Measurements from ENCODE around the gene KIF9. TPM values are rescaled to one million over a fixed set of nuclear protein-coding genes. Genes with fewer than 3 reads are reported as not detected.

KIF9 gene
- total RNA-seq, 4 donors from 2014 or later, result 1.7 to 8.6 (median 6.6) TPM

DNA sequence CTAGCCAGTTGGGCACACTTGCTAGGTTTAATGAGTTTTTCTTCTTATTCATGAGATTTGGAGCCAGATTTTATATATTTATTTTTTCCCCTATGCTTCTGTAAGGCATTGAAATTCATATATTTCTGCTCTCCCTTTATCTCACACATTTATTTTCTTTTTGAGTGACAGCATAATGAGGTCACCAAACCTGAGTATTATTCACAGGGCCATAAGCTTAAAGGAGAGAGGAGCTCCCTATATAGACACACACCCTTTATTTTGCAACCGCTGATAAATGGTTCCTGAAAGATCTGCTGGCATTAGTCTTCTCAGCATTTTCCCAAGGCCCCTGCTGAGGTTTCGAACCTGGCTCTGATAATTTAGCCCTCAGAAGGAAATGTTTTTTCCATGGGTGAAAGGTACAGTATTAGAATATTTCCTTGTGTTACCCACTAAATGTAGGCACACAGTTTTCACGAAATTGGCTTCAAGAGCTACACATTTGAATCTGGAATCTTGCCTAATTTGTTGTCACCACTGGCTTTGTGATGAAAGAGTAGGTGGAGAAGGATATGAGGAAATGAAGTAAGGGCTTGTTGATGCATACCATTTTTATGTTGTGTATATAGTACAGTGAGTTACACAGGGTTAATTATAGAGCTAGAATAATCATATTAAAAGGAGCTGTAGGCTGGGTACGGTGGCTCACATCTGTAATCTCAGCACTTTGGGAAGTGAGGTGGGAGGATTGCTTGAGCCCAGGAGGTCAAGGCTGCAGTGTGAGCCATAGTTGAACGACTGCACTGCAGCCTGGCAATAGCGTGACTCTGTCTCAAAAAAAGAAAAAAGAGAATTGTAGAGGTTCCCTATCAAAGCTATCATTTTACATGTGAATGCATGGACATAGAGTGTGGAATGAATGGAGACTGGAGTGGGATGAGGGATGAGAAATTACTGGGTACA, 6.6 kb upstream of the KIF9 start:
- no peak overlapping the region for H3K4me3 ChIP-seq
- no peak for TF ChIP-seq POLR2A (IDR thresholded peaks at IDR 0.05)
- no peak for ATAC-seq
- peaks cover 0 to 39% of the 10 kb centered on the region in 2 donors for H3K36me3 ChIP-seq
- no peaks in the 10 kb centered on the region for H3K9me3 ChIP-seq
- no peak overlapping the region for H3K27ac ChIP-seq
- 78 to 81% methylated on average over 6 of the region's 6 CpGs for WGBS, 2 donors (ENCODE audit: low coverage in 1 of 2)
- peaks cover 0 to 48% (median 13%) of the 10 kb centered on the region in 3 donors for H3K4me1 ChIP-seq
- H3K27me3 ChIP-seq, result no peaks in the 10 kb centered on the region

DNA sequence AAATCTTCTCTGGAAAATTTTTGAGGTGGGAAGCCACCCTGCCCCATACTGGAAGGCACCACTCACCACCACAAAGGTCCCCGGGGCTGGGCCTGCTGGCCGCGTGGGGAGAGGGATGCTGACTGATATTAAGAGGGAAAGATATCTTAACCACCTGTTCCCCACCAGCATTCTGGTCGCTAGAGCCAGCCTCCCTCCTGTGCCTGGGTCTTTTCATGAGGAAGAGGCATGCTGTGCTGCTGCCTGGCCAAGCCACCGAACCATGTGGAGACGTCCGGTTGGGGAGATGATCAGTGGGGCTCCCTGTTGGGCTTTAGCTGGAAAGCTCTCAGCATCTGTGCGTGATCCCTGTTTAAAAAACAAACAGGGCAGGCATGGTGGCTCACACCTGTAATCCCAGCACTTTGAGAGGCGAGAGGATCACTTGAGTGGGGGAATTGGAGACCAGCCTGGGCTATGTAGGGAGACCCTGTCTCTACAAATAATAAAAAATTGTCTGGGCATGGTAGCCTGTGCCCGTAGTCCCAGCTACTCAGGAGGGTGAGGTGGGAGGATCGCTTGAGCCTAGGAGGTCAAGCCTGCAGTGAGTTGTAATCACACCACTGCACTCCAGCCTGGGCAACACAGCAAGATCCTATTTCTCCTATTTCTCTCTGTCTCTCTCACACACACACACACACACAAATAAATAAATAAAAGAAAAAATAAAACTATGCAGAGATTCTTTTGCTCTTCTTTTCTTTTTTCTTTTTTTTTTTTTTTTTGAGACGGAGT, 1.2 kb upstream of the KIF9 start:
- no peaks in the 10 kb centered on the region for H3K9me3 ChIP-seq
- peak overlapping the region; percentile 40 to 84 for H3K4me3 ChIP-seq
- no peak for TF ChIP-seq POLR2AphosphoS5 (IDR thresholded peaks at IDR 0.05)
- peaks cover 0 to 49% (median 28%) of the 10 kb centered on the region in 3 donors for H3K4me1 ChIP-seq
- peak overlapping the region; percentile 69 to 96 (median 92) for H3K27ac ChIP-seq
- ATAC-seq, result no peak
- H3K36me3 ChIP-seq, result peaks cover 0 to 17% of the 10 kb centered on the region in 2 donors
- WGBS, 2 donors (ENCODE audit: low coverage in 1 of 2), result 38 to 75% methylated on average over 2 to 8 of the region's 12 CpGs
- no peaks in the 10 kb centered on the region for H3K27me3 ChIP-seq

- Histone ChIP-seq H3K4me1 (peaks cover 0 to 49% (median 28%) of the 10 kb centered on the region in 3 donors), H3K4me3 (peak overlapping the region; percentile 40 to 84), H3K27ac (peak overlapping the region; percentile 69 to 96 (median 92)), H3K9me3 (no peaks in the 10 kb centered on the region), H3K27me3 (no peaks in the 10 kb centered on the region), H3K36me3 (peaks cover 0 to 11% of the 10 kb centered on the region in 2 donors)
- no peak for ATAC-seq
- TF ChIP-seq EP300 (IDR thresholded peaks at IDR 0.05) (no peak), POLR2A (IDR thresholded peaks at IDR 0.05) (no peak), POLR2AphosphoS5 (IDR thresholded peaks at IDR 0.05) (no peak)
- TF ChIP-seq, protein P1, sequence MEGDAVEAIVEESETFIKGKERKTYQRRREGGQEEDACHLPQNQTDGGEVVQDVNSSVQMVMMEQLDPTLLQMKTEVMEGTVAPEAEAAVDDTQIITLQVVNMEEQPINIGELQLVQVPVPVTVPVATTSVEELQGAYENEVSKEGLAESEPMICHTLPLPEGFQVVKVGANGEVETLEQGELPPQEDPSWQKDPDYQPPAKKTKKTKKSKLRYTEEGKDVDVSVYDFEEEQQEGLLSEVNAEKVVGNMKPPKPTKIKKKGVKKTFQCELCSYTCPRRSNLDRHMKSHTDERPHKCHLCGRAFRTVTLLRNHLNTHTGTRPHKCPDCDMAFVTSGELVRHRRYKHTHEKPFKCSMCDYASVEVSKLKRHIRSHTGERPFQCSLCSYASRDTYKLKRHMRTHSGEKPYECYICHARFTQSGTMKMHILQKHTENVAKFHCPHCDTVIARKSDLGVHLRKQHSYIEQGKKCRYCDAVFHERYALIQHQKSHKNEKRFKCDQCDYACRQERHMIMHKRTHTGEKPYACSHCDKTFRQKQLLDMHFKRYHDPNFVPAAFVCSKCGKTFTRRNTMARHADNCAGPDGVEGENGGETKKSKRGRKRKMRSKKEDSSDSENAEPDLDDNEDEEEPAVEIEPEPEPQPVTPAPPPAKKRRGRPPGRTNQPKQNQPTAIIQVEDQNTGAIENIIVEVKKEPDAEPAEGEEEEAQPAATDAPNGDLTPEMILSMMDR (IDR thresholded peaks at IDR 0.05), result no peak
- 0 to 2% methylated on average over 6 to 9 of the region's 10 CpGs for WGBS, 2 donors (ENCODE audit: low coverage in 1 of 2)
Observed at GRCh38 chr3:47283193-47283537, 566 bp upstream of the KIF9 start.

GRCh38 chr3:47280519-47280918, 2.1 kb downstream of the KIF9 start:
- WGBS, 2 donors (ENCODE audit: low coverage in 1 of 2), result 78 to 85% methylated on average over 2 to 4 of the region's 5 CpGs
- Histone ChIP-seq H3K4me3 (no peak overlapping the region), H3K27ac (no peak overlapping the region), H3K36me3 (peaks cover 0 to 5% of the 10 kb centered on the region in 2 donors), H3K4me1 (peaks cover 0 to 35% (median 28%) of the 10 kb centered on the region in 3 donors), H3K9me3 (no peaks in the 10 kb centered on the region), H3K27me3 (no peaks in the 10 kb centered on the region)
- ATAC-seq, result no peak
- TF ChIP-seq POLR2A (IDR thresholded peaks at IDR 0.05) (no peak), EP300 (IDR thresholded peaks at IDR 0.05) (no peak), POLR2AphosphoS5 (IDR thresholded peaks at IDR 0.05) (no peak)
- TF ChIP-seq, protein P1 (IDR thresholded peaks at IDR 0.05), result no peak

DNA sequence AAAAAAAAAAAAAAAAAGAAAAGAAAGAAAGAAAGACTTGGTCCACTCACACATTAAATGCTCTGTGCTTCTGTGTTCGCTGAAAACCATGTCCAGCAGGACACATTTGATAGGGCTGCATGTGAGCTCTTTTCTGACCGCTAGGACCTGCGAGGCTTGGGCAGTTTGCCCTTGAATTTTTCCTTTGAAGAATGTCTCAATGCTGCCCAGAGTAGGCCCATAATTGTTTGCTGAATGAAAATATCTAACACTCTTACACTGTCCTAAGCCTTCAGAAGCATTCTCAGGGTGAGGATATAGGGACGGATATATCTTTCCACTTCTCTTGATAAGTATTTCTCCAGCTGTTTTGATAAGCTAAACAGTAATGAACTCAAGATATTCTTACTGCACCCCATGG, 6.0 kb downstream of the KIF9 start:
- Histone ChIP-seq H3K27ac (no peak overlapping the region), H3K27me3 (no peaks in the 10 kb centered on the region), H3K4me3 (no peak overlapping the region), H3K4me1 (peaks cover 0 to 7% (median 4%) of the 10 kb centered on the region in 3 donors), H3K36me3 (peaks cover 0 to 32% of the 10 kb centered on the region in 2 donors), H3K9me3 (no peaks in the 10 kb centered on the region)
- 77 to 81% methylated on average over 4 of the region's 4 CpGs for WGBS, 2 donors (ENCODE audit: low coverage in 1 of 2)
- ATAC-seq, result no peak
- TF ChIP-seq EP300 (IDR thresholded peaks at IDR 0.05), result no peak

DNA sequence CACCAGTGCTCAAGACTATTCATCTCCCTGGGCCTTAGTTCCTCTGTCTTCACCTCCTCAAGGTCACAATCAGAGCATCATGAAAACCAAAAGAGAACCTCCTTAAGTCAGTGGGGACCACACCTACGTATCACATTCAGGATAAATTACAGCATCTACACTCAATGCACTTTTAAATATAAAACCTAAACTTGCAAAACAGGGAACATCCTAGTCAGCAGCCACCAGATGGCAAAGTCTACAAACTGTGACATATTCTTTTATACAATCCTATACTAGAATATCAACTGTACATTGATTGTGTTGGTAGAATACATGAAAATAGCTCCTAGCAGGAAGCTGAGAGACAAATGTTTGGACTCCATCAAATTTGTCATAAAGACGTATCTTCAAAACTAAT, 7.9 kb downstream of the KIF9 start:
- no peak overlapping the region for H3K4me3 ChIP-seq
- WGBS, 2 donors (ENCODE audit: low coverage in 1 of 2), result 82 to 92% methylated on average over 2 of the region's 2 CpGs
- no peaks in the 10 kb centered on the region for H3K27me3 ChIP-seq
- H3K36me3 ChIP-seq, result peaks cover 0 to 32% of the 10 kb centered on the region in 2 donors
- no peak for ATAC-seq
- no peak overlapping the region for H3K27ac ChIP-seq
- no peaks in the 10 kb centered on the region for H3K4me1 ChIP-seq
- H3K9me3 ChIP-seq, result no peaks in the 10 kb centered on the region
- TF ChIP-seq EP300 (IDR thresholded peaks at IDR 0.05) (no peak), POLR2A (IDR thresholded peaks at IDR 0.05) (no peak), POLR2AphosphoS5 (IDR thresholded peaks at IDR 0.05) (no peak)
- TF ChIP-seq, protein P1 (IDR thresholded peaks at IDR 0.05), result no peak
